ENCODE data around the gene B3GAT3.
"Not testable (repeated sequence)": the region's sequence is repeated elsewhere in the genome, so short reads cannot be mapped to it uniquely, and the experiment has no call there.

Gene B3GAT3

DNA sequence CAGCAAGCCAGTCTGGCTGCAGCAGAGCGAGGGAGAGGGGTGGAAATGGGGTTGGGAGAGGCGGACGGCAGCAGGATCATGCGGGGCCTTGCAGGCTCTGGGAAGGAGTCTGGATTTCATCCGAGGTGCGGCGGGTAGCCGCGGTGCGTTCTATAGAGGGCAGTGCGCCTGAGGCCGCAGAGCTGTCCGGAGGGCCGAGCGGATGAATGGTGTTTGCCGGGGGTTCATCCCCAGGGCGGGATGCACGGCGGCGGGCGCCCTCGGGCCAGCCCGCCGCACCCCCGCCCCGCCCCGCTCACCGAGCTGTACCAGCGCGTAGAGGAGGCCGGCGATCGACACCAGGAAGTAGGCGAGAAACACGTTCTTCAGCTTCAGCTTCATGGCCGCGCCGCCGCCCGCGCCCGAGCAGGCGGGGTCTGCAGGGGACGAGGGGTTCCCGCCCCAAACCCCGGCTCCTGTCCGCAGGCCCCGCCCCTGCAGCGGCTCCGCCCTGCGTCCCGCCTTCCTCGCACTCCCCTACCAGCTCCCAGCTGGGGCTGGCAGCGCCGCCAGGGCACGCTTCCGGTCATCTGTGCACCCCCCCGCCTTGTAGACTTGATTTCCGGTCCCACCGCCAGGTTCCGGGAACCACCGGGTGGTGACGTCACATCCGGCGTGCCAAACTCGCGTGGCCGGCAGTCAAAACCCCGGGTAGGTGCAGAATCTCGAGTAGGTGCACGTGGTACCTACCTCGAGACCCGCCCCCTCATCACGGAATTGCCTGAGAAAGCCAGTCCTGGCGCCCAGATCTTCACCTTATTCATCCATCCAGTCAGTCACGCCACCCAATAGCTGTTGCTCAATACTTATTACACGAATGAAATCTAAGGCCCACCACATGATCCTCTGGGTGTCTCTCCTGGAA lies at the start of gene B3GAT3:
B3GAT3 (minus strand) TSS at position 420 of the 904 bp plus-strand sequence; CDS start at position 381, 39 bp downstream.
- DNase-seq = peak; percentile 97 to 99

DNA sequence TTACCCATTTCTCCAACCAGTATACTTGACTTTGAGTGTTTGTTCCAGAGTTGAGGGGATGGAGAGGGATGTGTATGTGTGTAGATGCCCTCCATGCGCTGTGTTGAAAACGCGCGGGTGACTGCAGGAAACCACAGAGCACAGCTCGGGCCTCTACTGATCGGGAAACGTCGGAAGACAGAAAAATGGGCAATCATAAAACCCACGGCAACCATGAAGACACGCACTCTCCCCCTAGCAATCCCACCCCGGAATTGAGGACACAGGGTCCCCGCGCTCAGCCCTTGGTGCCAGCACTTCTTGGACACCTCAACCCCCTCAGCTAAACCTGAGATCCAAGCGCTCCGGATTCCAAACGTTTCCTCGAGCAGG lies 49.4 kb upstream of the B3GAT3 start:
- DNase-seq = no peak

DNA sequence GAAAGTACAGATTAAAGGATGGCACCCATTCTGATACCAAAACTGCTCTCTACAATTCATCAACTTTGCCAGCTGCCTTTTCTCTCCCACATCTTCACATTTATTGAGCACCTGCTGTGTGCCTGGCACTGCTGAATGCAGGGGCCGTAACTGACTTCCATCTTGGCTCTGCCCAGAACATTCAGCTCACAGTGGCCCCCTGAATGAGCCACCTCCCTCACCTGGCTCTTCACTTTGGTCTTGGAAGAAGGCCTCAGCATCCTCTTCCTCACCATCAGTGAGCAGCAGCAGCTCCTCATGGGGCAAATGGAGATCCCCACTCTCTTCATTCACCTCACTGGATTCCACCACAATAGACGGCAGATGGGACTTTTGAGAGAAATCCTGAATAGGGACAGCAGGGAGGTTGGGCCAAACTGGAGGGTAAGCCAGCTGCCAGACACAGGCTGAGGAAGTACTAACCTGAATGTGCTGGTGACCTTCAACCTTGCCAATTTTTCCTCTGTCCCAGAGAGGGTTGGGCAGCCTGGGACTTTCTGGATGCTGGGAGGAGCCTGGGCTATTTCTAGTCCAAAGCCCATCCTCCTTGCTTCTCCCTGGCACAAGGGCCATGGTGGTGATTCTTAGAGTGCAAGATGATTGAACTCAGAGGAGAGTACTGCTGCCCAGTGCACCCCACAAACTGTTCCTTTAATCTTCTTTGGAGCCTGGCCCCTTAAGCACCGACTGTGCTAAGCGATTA lies 47.8 kb upstream of the B3GAT3 start:
- no peak for DNase-seq

DNA sequence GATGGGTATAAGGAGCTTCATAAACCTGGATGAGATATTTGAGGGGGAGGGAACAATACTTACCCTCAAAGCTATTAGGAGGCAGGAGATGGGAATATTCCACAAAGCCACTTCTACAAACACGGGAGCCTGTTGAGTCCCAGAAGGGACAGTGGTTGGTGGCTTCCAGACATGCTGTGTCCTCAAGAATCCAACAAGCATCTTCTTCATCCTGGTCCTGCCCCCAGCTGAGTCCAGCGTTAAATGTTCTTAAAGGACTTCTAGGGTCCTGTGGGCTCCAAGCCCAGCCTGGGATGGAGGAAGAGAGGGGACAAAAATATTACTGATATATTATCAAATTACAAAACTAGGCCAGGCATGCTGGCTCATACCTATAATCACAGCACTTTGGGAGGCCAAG lies 45.7 kb upstream of the B3GAT3 start:
- no peak for DNase-seq

DNA sequence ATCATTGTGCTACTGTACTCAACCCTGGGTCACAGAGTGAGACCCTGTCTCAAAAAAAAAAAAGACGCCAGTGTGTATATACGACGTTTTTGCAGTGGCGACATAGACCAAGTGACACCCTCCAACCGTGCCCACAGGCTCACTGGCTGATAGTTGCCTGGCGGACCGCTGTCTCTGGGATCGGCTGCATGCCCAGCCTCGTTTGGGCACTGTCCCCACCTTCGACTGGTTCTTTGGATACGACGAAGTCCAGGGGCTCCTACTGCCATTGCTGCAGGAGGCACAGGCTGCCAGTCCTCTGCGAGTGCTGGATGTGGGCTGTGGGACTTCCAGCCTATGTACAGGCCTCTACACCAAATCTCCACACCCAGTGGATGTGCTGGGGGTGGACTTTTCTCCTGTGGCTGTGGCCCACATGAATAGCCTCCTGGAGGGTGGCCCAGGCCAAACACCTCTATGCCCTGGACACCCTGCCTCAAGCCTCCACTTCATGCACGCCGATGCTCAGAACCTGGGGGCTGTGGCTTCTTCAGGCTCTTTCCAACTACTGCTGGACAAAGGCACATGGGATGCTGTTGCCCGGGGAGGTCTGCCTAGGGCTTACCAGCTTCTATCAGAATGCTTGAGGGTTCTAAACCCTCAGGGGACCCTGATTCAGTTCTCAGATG lies 44.6 kb upstream of the B3GAT3 start:
- no peak for DNase-seq

DNA sequence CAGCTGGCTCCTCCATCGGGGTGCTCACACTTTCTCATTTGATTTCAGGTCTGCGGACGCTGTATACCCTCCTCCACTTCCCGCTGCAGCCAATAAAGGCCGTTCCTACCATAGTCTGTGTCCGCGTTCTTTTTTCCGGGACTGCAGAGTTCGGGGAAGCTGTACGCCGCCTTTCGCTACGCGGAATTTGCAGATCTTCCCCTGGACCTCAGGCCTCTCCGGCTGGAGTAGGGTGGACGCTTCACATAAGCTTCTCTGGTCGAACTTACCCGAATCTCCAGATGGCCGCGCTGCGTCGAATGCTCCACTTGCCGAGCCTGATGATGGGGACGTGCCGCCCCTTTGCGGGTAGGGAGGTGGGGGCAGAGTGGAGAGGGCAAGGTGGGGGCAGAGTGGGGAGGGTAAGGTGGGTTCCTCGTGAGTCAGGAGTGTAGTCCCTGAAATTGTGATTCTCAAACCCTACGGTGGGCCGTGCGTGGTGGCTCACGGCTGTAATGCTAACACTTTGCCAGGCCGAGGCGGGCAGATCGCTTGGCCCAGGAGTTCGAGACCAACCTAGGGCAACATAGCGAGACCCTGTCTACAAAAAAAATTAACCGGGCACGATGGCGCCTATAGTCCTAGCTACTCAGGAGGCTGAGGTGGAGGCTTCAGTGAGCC lies 43.9 kb upstream of the B3GAT3 start:
- DNase-seq = peak in 1 of 2 experiments; percentile 33

DNA sequence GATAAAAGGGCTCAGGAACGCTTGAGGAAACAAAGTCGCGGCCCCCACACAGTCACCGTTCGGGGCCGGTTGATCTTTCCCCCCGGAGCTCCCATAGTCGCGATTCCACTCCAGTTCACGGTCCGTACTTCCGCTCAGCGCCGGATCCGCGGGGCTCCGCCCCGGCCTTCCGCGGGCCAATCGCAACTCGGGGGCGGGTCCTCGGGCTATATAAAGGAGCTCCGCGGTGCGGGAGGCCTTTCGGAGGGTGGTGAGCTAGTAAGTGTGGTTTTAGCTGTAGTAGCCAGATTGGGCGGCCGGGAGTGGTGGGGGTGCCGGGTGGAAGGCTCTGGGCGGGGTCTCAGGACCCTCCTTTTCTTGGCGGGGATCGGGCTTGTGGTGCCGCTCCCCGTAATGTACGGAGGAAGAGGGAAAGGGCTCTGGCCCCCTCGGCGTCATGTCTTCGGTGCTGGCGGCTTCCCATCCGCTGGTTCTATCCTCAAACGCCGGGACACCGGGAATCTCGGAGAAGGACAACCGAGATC lies 43.4 kb upstream of the B3GAT3 start, which contains the start of the genes C11orf98 and CSKMT:
C11orf98 (minus strand) TSS at position 136 of the 524 bp plus-strand sequence; CDS start at position 95, 41 bp downstream.
CSKMT (plus strand) TSS at position 238 of the 524 bp plus-strand sequence. CDS start 568 bp downstream, outside the sequence.
- DNase-seq = peak; percentile 92 to 93

DNA sequence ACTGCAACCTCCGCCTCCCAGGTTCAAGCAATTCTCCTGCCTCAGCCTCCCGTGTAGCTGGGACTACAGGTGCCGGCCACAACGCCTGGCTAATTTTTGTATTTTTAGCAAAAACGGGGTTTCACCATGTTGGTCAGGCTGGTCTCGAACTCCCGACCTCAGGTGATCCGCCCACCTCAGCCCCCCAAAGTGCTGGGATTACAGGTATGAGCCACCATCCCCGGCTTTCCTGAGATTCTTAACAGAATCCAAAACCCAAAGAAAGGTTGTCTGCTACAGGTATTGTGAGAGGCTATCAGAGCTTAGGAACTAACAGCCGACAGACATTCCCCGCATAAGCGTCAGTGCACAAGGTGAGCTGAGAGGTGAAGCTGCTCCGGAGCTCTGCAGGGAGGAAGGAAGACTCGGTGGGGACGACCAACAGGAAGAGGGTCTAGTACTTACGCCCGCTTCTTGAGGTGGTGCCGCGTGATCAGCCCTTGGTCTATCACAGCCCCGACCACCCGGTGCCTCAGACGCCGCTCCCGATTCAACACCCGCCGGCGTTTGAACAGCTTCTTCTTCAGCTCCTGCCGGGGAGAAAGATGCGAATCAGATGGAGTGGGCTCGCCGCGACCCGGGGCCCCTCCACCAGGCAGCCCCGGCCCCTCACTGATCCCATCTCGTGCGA lies 42.8 kb upstream of the B3GAT3 start:
- peak; percentile 56 to 64 for DNase-seq

DNA sequence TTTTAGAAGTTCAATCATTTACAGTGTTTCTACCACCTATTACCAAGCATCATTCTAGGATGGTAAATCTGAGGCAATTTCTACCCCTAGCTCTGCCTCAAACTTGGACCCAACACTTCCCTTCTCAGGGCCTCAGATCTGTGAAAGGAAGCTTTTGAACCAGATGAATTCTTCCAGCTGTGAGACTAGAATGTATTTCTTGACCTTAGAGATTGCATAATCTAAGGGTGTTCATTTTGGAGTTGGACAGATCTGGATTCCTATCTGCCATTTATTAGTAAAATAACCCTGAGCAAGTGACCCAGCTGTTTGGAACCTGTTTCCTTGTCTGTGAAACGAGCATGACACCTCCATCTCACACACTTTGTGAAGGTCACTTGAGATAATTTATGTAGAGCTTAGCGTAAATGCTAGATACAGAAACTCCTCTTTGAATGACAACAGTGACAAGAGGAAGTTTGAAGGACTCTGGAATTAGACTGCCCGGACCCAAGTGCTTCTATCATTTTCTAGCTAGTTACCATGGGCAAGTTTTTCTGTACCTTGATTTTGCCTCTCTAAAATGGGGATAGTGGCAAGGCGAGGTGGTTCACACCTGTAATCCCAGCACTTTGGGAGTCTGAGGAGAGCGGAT lies 35.1 kb upstream of the B3GAT3 start:
- DNase-seq = no peak

DNA sequence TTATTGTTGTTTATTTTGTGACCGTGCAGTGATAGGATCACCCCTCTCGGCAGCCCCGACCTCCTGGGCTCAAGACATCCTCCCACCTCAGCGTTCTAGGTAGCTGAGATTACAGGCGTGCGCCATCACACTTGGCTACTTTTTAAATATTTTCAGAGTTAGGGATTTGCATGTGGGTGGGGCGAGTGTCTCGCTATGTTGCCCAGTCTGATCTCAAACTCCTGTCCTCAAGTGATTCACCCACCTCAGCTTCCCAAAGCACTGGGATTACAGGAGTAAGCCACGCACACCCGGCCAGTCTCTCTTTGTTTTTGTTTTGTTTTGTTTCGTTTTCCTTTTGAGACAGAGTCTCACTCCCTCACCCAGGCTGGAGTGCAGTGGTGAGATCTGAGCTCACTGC lies 32.5 kb upstream of the B3GAT3 start:
- no peak for DNase-seq

DNA sequence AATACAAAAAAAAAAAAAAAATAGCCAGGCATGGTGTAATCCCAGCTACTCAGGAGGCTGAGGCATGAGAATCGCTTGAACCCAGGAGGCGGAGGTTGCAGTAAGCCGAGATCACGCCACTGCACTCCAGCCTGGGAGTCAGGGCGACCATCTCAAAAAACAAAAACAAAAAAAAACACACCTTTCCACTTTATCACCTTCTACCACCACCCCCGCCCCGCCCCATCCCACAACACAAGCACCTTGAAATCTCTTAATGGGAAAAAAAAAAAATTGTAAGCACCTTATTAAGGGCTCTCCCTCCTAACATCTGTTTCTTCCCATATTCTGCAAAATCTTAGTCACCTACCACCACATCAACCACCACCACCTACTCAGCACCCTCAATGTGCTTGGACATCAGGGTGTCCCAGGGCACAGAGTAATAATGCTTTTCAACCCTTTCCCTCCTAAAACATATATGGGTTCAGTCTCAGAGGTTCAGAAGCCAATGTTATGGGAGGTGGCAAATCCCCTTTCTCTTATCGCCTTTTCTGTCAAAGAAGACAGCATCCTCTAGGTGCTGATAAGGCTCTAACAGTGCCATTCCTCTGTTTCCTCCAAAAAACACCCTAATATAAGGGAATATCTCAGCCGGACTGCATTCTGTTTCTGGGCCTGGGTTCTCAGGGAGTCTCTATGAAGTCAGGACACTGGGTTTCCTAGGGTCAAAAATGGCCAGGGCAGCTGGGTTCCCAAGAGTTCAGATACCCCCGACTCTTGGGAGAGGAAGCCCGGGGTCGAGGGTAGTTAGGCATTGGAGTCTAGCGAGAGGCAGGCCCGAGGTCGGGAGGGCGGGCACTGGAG lies 30.6 kb upstream of the B3GAT3 start:
- no peak for DNase-seq

DNA sequence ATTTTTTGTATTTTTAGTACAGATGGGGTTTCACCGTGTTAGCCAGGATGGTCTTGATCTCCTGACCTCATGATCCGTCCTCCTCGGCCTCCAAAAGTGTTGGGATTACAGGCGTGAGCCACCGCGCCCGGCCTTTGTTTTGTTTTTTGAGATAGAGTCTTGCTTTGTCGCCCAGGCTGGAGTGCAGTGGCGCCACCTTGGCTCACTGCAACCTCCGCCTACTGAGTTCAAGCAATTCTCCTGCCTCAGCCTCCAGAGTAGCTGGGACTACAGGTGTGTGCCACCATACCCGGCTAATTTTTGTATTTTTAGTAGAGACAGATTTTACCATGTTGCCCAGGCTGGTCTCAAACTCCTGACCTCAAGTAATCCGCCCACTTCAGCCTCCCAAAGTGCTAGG lies 28.5 kb upstream of the B3GAT3 start:
- DNase-seq = not testable (repeated sequence)

DNA sequence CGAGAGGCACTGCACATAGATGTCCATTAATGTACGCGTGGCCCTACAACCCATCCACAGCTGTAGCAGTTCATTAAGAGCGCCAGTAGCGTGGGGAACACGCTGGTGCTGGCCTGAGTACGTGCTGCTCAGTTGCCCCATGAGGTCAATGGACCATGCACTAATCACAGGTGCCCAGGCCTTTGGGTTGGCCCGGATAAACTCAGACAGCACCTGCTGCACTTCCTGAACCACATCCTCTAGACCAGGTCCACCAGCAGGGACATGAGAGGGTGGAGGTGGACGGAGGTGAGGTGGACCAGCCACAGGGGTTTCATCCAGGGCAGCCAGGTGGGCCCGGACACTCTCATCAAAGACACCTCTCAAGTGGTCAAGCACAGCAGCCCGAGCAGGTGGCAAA lies 27.7 kb upstream of the B3GAT3 start:
- no peak for DNase-seq

DNA sequence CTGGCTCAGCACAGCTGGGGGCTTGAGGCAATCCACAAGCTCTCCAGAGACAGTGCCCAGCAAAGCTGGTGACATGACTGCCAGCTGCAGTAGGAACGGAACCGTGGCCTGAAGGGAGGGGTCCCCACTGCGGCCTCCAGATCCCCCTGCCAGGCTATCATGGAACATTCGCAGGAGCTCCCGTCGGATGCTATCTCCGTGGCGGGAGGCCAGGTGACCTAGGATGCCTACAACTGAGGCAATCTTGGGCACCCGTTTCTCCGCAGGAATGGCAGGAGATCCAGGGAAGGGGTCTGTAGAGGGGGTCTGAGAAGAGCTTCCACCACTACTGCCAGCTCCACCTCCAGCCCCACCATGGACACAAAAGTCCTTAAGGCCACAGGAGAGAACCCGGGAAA lies 27.2 kb upstream of the B3GAT3 start:
- DNase-seq = no peak

DNA sequence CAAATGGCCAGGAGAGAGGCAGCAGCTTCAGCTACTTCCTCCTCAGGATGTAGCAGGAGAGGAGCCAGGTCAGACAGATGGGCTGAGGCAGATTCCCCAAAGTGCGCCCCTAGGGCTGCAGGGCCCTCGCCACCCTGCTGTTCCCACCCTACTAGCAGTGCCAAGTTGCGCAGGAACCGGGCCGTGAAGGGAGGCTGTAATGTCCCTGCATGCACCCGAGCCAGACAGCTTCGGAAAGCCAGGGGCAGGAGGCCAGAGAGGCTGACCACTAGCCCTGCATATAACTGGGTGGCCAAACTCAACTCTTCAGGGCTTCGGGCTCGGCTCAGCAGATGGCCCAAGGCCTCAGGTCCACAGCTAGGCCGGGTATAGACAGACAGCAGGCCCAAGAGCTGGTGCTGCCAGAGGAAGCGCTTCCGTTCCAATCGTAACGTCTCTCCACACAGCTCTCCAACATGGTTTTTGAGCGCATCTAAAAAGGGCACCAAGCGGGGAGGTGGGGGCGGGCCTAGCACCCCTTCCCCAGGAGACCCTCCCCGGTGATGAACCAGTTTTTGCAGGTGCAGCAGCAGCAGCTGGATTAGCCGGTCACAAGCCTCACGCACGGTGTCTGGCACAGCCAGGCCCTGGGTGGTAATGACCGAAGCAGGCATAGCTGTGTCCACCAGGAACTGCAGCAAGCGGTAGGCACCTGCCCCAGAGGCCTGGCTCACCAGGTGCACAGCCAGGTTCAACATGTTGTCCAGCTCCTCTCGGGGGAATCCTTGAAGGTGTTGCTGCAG lies 26.6 kb upstream of the B3GAT3 start:
- DNase-seq = no peak

DNA sequence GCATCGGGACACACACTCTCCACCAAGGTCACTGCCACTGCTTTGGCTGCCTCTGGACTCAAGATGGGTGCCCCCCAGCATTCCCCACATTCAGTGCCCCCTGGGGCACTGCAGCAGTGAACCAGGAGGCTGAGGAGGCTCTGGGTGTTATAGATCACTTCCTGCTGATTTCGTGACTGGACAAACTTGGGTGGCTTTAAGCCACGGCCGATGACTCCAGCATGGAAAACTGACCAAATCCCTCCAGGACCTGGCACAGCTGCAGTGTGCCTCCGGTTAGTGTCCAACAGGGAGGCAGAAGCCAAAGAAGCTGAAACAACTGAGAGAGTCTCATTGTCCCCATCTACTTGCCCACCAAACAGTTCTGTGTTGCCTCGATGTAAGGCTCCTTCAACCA lies 25.8 kb upstream of the B3GAT3 start:
- DNase-seq = no peak

DNA sequence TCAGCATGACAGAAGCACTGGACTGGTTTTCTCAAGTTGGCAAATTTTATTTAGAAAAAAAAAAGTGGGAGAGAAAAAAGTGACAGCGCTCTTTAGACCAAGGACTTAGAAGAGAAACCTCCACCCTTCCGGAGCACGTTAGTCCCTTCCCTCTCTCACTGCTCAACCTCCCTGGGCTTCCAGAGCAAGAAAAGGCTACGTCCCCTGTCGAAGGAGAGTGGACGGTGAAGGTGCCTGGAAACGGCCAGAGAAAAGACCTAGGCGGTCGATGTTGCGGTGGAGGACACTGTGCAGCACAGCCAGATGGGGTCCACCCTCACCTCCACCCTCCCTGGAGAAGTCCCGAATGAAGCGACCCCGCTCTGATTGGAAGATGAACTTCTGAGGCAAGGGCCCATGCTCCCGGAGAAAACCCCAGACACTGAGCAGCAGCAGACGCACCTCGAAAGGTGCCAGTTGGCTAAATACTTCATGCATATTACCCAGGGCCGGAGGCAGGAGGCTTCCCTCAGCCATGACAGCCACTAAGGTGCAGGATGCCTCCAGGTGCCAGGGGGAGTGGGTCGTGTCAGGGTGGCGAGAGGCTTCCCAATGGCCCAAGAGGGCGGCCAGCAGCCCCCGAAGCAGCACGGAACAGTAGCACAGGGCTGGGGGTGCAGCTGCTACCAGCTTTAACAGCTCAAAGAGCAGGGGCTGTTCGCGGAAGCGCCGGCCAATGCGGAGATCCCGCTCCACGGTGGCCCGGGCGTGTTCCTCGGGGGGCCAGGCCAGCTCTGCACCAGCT lies 25.2 kb upstream of the B3GAT3 start:
- no peak for DNase-seq

DNA sequence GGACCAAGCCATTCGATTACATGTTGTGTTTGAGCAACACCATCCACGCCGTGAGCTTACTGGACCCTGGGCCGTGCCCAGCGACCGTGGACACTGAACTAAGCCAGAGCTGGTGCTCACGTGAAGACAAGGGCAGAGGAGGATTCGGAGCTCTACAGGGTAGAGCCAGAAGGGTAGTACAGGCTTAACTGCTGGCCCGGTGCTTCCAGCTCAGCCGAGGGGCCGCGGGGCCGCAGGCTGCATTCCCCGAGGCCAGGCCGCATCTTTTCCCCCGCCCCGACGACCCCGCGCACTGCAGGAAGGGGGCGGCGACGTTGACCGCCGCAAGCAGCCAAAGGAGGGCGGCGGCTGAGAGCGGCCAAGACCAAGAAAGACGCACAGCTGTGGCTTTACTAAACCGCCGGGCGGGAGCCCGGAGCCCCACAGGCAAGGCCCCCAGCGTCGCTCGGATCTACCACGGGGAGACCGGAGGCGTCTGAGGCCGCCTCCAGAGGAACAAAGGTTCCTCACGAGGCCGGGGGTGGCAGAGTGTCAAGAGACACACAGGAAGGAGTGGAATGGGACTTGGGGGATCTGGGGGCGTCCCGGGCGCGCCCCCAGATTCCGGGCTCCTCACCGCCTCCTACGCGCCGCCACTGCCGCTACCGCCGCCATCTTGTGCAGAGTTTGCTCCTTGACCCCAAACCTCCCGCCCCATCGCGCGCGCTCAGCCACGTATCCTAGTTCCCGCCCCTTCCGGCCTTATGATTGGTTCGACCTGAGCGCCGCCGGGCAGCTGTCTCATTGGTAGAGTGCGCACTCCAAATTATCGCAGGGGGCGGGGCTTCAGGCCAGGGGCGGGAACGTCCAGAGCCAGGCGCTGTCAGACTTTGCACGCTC lies 24.4 kb upstream of the B3GAT3 start, which contains the start of gene GANAB:
GANAB (minus strand) TSS at position 668 of the 879 bp plus-strand sequence; CDS start at position 654, 14 bp downstream.
- DNase-seq = peak; percentile 98 to 99

All from NCI-H2081 (cell line).